Spleen (tissue), 11 donors: ENCODE data around the gene RAB44. TPM values are rescaled to one million over a fixed set of nuclear protein-coding genes. Genes with fewer than 3 reads are reported as not detected.

Experiments
- DNase-seq: peaks from one replicate; pipeline ENCODE4 v3.0.0-alpha.2; 2020
- H3K27ac ChIP-seq, 8 donors: fragments of 200-600 bp; sonication (generic) in 7 of 8; 1 replicate in 4 of 8; 2 replicates in 4 of 8; pipeline versions ENCODE4 v1.5.0 to v1.8.0; 2016 to 2021; ENCODE audit warnings: inconsistent platforms in 4 of 8, mild to moderate bottlenecking in 4 of 8, moderate library complexity in 1 of 8
- H3K27me3 ChIP-seq, 7 donors: fragments of 200-600 bp; sonication (generic) in 6 of 7; replicated peaks in 1 of 7; 1 replicate in 4 of 7; 2 replicates in 3 of 7; pipeline versions ENCODE4 v1.5.0 to v1.8.0; 2016 to 2021; ENCODE audit warnings: inconsistent platforms in 3 of 7, mild to moderate bottlenecking in 1 of 7
- H3K36me3 ChIP-seq, 6 donors: fragments of 200-600 bp; sonication (generic) in 5 of 6; 1 replicate in 4 of 6; 2 replicates in 2 of 6; pipeline versions ENCODE4 v1.5.0 to v1.8.0; 2016 to 2021; ENCODE audit warnings: inconsistent platforms in 2 of 6
- H3K4me1 ChIP-seq, 6 donors: fragments of 200-600 bp; sonication (generic) in 5 of 6; 1 replicate in 3 of 6; 2 replicates in 3 of 6; pipeline versions ENCODE4 v1.5.0 to v1.8.0; 2016 to 2021; ENCODE audit warnings: inconsistent platforms in 3 of 6
- H3K4me3 ChIP-seq, 8 donors: fragments of 200-600 bp; sonication (generic) in 7 of 8; 1 replicate in 4 of 8; 2 replicates in 4 of 8; pipeline versions ENCODE4 v1.5.0 to v1.8.0; 2016 to 2021; ENCODE audit warnings: inconsistent platforms in 4 of 8, mild to moderate bottlenecking in 4 of 8, moderate library complexity in 2 of 8
- H3K9me3 ChIP-seq, 8 donors: fragments of 200-600 bp; sonication (generic) in 7 of 8; 1 replicate in 4 of 8; 2 replicates in 4 of 8; pipeline versions ENCODE4 v1.5.0 to v1.8.0; 2016 to 2021; ENCODE audit warnings: inconsistent platforms in 4 of 8
- POLR2A ChIP-seq, 3 donors: fragments of 450-650 bp; IDR thresholded peaks; one replicate each; pipeline ENCODE4 v1.5.1; 2017; ENCODE audit warnings: antibody characterized with exemption in 3 of 3, mild to moderate bottlenecking in 1 of 3
- POLR2AphosphoS5 ChIP-seq, 3 donors: sonication (generic); formaldehyde crosslinking; IDR thresholded peaks; one replicate each; pipeline ENCODE4 v1.5.1; 2017; ENCODE audit warnings: antibody characterized with exemption in 3 of 3
- WGBS, 5 donors: extraction: QIAGEN DNeasy Blood & Tissue Kit in 3 of 5; methylation state at CpG; one replicate each; pipeline versions ENCODE4 v1.1.5 to v1.1.7; 2013 to 2018; 5-methylcytosine and 5-hydroxymethylcytosine counted together
- intact Hi-C: fragments of 100-400 bp; cut with DNase I; formaldehyde crosslinking; loops from one replicate; pipeline ENCODE4 v1.15.0; 2023; ENCODE audit warnings: low total_unique reads
- polyA plus RNA-seq, 3 donors: library from polyadenylated mRNA; stranded (reverse); fragments of 200-250 nt; gene quantifications; one replicate each; pipeline ENCODE4 v1.2.1, GENCODE V29; 2013
- total RNA-seq, 7 donors: library from RNA; depleted of rRNA in 3 of 7; stranded (reverse); fragments of >200 nt in 3 of 7; fragmentation: NEBNext Ultra II Directional in 4 of 7; extraction: Animal tissue kit (Norgen Biotek cat#: 25700) in 4 of 7; gene quantifications; one replicate each; pipeline versions ENCODE4 v1.1.0 to v1.2.1, GENCODE V29; 2016 to 2021
- TF ChIP-seq, protein P1 (sequence below), 11 experiments: fragments of 200-600 bp in 7 of 11; fragments of 450-650 bp in 4 of 11; sonication (generic) in 4 of 11; IDR thresholded peaks in 8 of 11; conservative IDR thresholded peaks in 3 of 11; 1 replicate in 7 of 11; 2 replicates in 4 of 11; pipeline versions ENCODE4 v1.4.0 to v1.8.0; 2016 to 2021; ENCODE audit warnings: antibody characterized with exemption in 11 of 11, inconsistent platforms in 4 of 11, mild to moderate bottlenecking in 1 of 11
- donor health status: healthy with polysubstance abuse.
- donor health status: DM: no; HTN: no; CAD: no; lungs with moderate emphysema.
- donor health status: DM: no; HTN: no; CAD: no.
- donor health status: Bipolar disorder and iron deficiency.
- donor health status: healthy.
- donor health status: DM: no; HTN: no; CAD: no.
- donor health status: DM: yes; HTN: yes; CAD: no.

Gene RAB44
- total and polyA plus RNA-seq, 10 donors, result 0.06 to 3.5 (median 0.81) TPM

DNA sequence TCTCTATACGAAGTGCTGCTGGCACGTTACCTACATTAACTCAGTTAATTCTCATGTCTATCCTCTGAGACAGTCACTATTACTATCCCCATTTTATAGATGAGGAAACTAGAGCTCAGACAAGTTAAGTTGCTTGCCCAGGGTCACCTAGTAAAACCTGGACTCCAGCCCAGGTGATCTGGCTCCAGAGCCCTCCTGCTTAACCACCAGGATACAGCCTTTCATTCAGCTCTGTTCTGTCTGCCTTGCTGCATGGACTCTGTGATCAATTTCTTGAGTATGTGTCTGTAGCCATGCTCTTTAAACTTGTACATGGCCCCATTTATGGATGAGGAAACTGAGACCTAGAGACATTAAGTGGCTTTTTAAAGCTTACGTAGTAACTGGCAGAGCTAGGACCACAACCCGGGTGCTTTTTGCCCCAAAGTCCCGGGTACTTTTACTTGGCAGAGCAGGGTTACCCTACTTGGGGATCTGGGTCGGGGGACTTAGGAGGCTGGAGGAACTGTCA, 14.4 kb upstream of the RAB44 start:
- peaks cover 0 to 55% (median 16%) of the 10 kb centered on the region in 6 donors for H3K36me3 ChIP-seq
- peaks cover 0 to 19% (median 0%) of the 10 kb centered on the region in 7 donors for H3K27me3 ChIP-seq
- H3K27ac ChIP-seq, result peak overlapping the region in 5 of 8 donors; percentile 3 to 77 (median 60)
- intact Hi-C loops, result loop anchor here (2.0 kb wide), 1 partner anchor 60 kb away; no protein-coding TSS in a partner anchor
- TF ChIP-seq, protein P1, sequence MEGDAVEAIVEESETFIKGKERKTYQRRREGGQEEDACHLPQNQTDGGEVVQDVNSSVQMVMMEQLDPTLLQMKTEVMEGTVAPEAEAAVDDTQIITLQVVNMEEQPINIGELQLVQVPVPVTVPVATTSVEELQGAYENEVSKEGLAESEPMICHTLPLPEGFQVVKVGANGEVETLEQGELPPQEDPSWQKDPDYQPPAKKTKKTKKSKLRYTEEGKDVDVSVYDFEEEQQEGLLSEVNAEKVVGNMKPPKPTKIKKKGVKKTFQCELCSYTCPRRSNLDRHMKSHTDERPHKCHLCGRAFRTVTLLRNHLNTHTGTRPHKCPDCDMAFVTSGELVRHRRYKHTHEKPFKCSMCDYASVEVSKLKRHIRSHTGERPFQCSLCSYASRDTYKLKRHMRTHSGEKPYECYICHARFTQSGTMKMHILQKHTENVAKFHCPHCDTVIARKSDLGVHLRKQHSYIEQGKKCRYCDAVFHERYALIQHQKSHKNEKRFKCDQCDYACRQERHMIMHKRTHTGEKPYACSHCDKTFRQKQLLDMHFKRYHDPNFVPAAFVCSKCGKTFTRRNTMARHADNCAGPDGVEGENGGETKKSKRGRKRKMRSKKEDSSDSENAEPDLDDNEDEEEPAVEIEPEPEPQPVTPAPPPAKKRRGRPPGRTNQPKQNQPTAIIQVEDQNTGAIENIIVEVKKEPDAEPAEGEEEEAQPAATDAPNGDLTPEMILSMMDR (IDR thresholded peaks at IDR 0.05 in 8 of 11, conservative IDR thresholded peaks at IDR 0.05 in 3 of 11), result no peak
- no peak for TF ChIP-seq POLR2AphosphoS5 (IDR thresholded peaks at IDR 0.05)
- no peak for TF ChIP-seq POLR2A (IDR thresholded peaks at IDR 0.05)
- peaks cover 28 to 87% (median 76%) of the 10 kb centered on the region in 6 donors for H3K4me1 ChIP-seq
- no peaks in the 10 kb centered on the region for H3K9me3 ChIP-seq
- no peak for DNase-seq
- WGBS, 5 donors, result 62 to 77% (median 69%) methylated on average over 6 of the region's 6 CpGs
- H3K4me3 ChIP-seq, result no peak overlapping the region

DNA sequence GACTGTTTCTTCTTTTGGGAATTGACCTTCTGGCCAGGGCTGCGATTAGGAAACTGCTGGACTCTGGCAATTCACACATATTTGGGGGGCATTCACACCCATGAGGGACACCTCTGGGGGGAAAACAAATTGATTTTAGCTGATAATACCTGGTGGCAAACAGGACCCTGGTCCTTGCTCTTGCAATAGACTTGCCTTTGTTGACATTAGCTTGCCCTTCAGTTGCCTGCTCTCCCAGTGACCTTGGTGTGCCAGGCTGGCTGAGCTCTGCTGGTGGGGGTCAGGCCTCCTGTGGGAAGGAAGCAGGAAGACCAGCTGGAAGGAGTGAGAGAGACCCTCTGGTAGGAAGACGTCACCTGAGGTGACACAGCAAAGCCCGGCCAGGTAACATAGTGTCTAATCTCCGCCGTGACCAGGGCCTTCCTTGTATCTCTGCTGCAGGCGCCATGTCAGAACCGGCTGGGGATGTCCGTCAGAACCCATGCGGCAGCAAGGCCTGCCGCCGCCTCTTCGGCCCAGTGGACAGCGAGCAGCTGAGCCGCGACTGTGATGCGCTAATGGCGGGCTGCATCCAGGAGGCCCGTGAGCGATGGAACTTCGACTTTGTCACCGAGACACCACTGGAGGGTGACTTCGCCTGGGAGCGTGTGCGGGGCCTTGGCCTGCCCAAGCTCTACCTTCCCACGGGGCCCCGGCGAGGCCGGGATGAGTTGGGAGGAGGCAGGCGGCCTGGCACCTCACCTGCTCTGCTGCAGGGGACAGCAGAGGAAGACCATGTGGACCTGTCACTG, 13.8 kb upstream of the RAB44 start:
- H3K4me1 ChIP-seq, result peaks cover 28 to 80% (median 70%) of the 10 kb centered on the region in 6 donors
- H3K9me3 ChIP-seq, result no peaks in the 10 kb centered on the region
- H3K4me3 ChIP-seq, result no peak overlapping the region
- H3K36me3 ChIP-seq, result peaks cover 0 to 55% (median 16%) of the 10 kb centered on the region in 6 donors
- intact Hi-C loops, result loop anchor here (2.0 kb wide), 1 partner anchor 61 kb away; no protein-coding TSS in a partner anchor
- TF ChIP-seq POLR2AphosphoS5 (IDR thresholded peaks at IDR 0.05) (peak in 2 of 3 donors; percentile 43 to 59), POLR2A (IDR thresholded peaks at IDR 0.05) (no peak)
- DNase-seq, result no peak
- peaks cover 0 to 12% (median 0%) of the 10 kb centered on the region in 7 donors for H3K27me3 ChIP-seq
- peak overlapping the region in 4 of 8 donors; percentile 55 to 77 (median 62) for H3K27ac ChIP-seq
- 91 to 97% (median 95%) methylated on average over 10 to 29 of the region's 29 CpGs for WGBS, 5 donors

GRCh38 chr6:36684447-36684812, 13.2 kb upstream of the RAB44 start:
- Histone ChIP-seq H3K4me3 (no peak overlapping the region), H3K27me3 (peaks cover 0 to 7% (median 0%) of the 10 kb centered on the region in 7 donors), H3K36me3 (peaks cover 0 to 55% (median 16%) of the 10 kb centered on the region in 6 donors), H3K9me3 (no peaks in the 10 kb centered on the region), H3K27ac (peak overlapping the region in 1 of 8 donors; percentile 77), H3K4me1 (peaks cover 28 to 74% (median 64%) of the 10 kb centered on the region in 6 donors)
- DNase-seq, result no peak
- TF ChIP-seq, protein P1 (IDR thresholded peaks at IDR 0.05 in 8 of 11, conservative IDR thresholded peaks at IDR 0.05 in 3 of 11), result no peak
- intact Hi-C loops, result no loop called here
- WGBS, 5 donors, result 93 to 100% (median 98%) methylated on average over 5 to 6 of the region's 6 CpGs

- Histone ChIP-seq H3K9me3 (no peaks in the 10 kb centered on the region), H3K27me3 (no peaks in the 10 kb centered on the region), H3K4me1 (peaks cover 28 to 67% (median 59%) of the 10 kb centered on the region in 6 donors), H3K4me3 (no peak overlapping the region), H3K36me3 (peaks cover 0 to 55% (median 16%) of the 10 kb centered on the region in 6 donors), H3K27ac (peak overlapping the region in 5 of 8 donors; percentile 10 to 64 (median 41))
- intact Hi-C loops, result no loop called here
- 58 to 75% (median 71%) methylated on average over 20 of the region's 20 CpGs for WGBS, 5 donors
- TF ChIP-seq, protein P1 (IDR thresholded peaks at IDR 0.05 in 8 of 11, conservative IDR thresholded peaks at IDR 0.05 in 3 of 11), result no peak
- no peak for TF ChIP-seq POLR2A (IDR thresholded peaks at IDR 0.05)
- DNase-seq, result no peak
These were observed 12.3 kb upstream of the RAB44 start for GRCh38 chr6:36685166-36685924.
